GM12878 (cell line): Measurements from ENCODE around the gene GABRB2. TPM values are rescaled to one million over a fixed set of nuclear protein-coding genes. Genes with fewer than 3 reads are reported as not detected.

Experiments used
- ATAC-seq: fragments of 200-7000 bp; cut with Tn5 transposase; 3 replicates; pipeline ENCODE4 v1.9.1; 2020; ENCODE audit warnings: mild to moderate bottlenecking, moderate library complexity
- BruUV-seq: library from RNA; stranded (reverse); fragments of 400-500 nt; replicated peaks from 2 replicates; lab custom pipeline; 2021; lab: Mats Ljungman, UMichigan
- CTCF ChIA-PET: fragments of 300-600 bp; sonication (Branson Sonifier 250); formaldehyde crosslinking; extraction: SDS; loops from one replicate; lab custom pipeline; 2021; ENCODE audit warnings: inconsistent platforms; lab: Yijun Ruan, JAX
- POLR2A ChIA-PET: fragments of 350-600 bp; formaldehyde crosslinking; extraction: SDS; loops from one replicate; lab custom pipeline; 2021; ENCODE audit warnings: inconsistent platforms; lab: Charles Lee
- RAD21 ChIA-PET: fragments of 300-600 bp; sonication (Branson Sonifier 250); formaldehyde crosslinking; loops from one replicate; lab custom pipeline; 2023; ENCODE audit warnings: antibody characterized with exemption; ENCODE audit not compliant: unreplicated experiment; lab: Charles Lee
- SMC1A ChIA-PET: fragments of 300-600 bp; sonication (Branson Sonifier 250); formaldehyde crosslinking; loops from one replicate; lab custom pipeline; 2023; ENCODE audit not compliant: unreplicated experiment, uncharacterized antibody; lab: Charles Lee
- DNase-seq: peaks from one replicate; pipeline ENCODE4 v3.0.0-alpha.2; 2011; ENCODE audit warnings: low read depth, low spot score
- FAIRE-seq: peaks from 3 replicates; lab custom pipeline; 2011; peaks lifted over from hg19 to GRCh38; lab: Jason Lieb, UNC
- H2AFZ ChIP-seq: 2 replicates; pipeline ENCODE4 v1.6.0; 2011; ENCODE audit warnings: low read depth, low read length, control low read depth; ENCODE audit not compliant: control insufficient read depth
- H3K27ac ChIP-seq: 2 replicates; pipeline ENCODE4 v1.5.1; 2011; ENCODE audit warnings: control low read depth; ENCODE audit not compliant: control insufficient read depth, insufficient read depth
- H3K27me3 ChIP-seq, 2 experiments: replicated peaks in 1 of 2; 2 replicates each; pipeline versions ENCODE4 v1.6.0 to v1.6.1; 2011; ENCODE audit warnings: low read length in 1 of 2; ENCODE audit not compliant: control insufficient read depth in 2 of 2, insufficient read depth in 2 of 2
- H3K36me3 ChIP-seq, 2 experiments: 2 replicates each; pipeline ENCODE4 v1.5.1; 2011; ENCODE audit warnings: low read length in 1 of 2; ENCODE audit not compliant: control insufficient read depth in 2 of 2, insufficient read depth in 2 of 2
- H3K4me1 ChIP-seq: 2 replicates; pipeline ENCODE4 v1.6.1; 2011; ENCODE audit warnings: mild to moderate bottlenecking, low read length, moderate library complexity, mixed read lengths; ENCODE audit not compliant: control insufficient read depth, insufficient read depth
- H3K4me2 ChIP-seq: 2 replicates; pipeline ENCODE4 v1.6.0; 2011; ENCODE audit warnings: control low read depth; ENCODE audit not compliant: control insufficient read depth, insufficient read depth
- H3K4me3 ChIP-seq: fragments of 200-600 bp; sonication (generic); 2 replicates; pipeline ENCODE4 v1.5.1; 2016
- H3K79me2 ChIP-seq: 2 replicates; pipeline ENCODE4 v1.6.0; 2011; ENCODE audit warnings: low read length; ENCODE audit not compliant: control insufficient read depth, insufficient read depth
- H3K9ac ChIP-seq: 2 replicates; pipeline ENCODE4 v1.8.0; 2011; ENCODE audit warnings: low read length, control low read depth, mixed read lengths; ENCODE audit not compliant: control insufficient read depth, insufficient read depth
- H3K9me3 ChIP-seq: replicated peaks from 3 replicates; pipeline ENCODE4 v1.5.1; 2011; ENCODE audit warnings: mild to moderate bottlenecking, low read length; ENCODE audit not compliant: control insufficient read depth, insufficient read depth
- H4K20me1 ChIP-seq: 2 replicates; pipeline ENCODE4 v1.6.0; 2011; ENCODE audit not compliant: control insufficient read depth, insufficient read depth
- BCLAF1 ChIP-seq: fragments of 450-650 bp; IDR thresholded peaks from 2 replicates; pipeline ENCODE4 v1.6.1; 2017; ENCODE audit warnings: antibody characterized with exemption, mild to moderate bottlenecking, moderate library complexity
- E2F4 ChIP-seq: IDR thresholded peaks from 2 replicates; pipeline ENCODE4 v1.6.1; 2012; ENCODE audit warnings: low read depth, low read length, improper control_type of control experiment
- E4F1 ChIP-seq: fragments of 450-650 bp; IDR thresholded peaks from 2 replicates; pipeline ENCODE4 v1.6.1; 2018; ENCODE audit warnings: borderline replicate concordance, mild to moderate bottlenecking; ENCODE audit not compliant: partially characterized antibody
- EED ChIP-seq: sonication (generic); IDR thresholded peaks from 2 replicates; pipeline ENCODE4 v1.6.1; 2016; ENCODE audit warnings: antibody characterized with exemption, low read depth
- KDM1A ChIP-seq: fragments of 200-600 bp; sonication (generic); IDR thresholded peaks from 2 replicates; pipeline ENCODE4 v1.6.1; 2016; ENCODE audit warnings: borderline replicate concordance
- KLF5 ChIP-seq: fragments of 450-650 bp; IDR thresholded peaks from 2 replicates; pipeline ENCODE4 v1.6.1; 2014; ENCODE audit warnings: mild to moderate bottlenecking; ENCODE audit not compliant: partially characterized antibody
- LARP7 ChIP-seq: fragments of 450-650 bp; IDR thresholded peaks from 2 replicates; pipeline ENCODE4 v1.6.1; 2017; ENCODE audit warnings: mild to moderate bottlenecking
- NFYB ChIP-seq: IDR thresholded peaks from 2 replicates; pipeline ENCODE4 v1.6.1; 2011; ENCODE audit warnings: low read depth, mild to moderate bottlenecking, low read length, improper control_type of control experiment, moderate library complexity; ENCODE audit not compliant: insufficient read depth
- NR2C2 ChIP-seq: IDR thresholded peaks from 2 replicates; pipeline ENCODE4 v1.6.1; 2011; ENCODE audit warnings: borderline replicate concordance, low read depth; ENCODE audit not compliant: control insufficient read depth, insufficient read length
- RAD21 ChIP-seq: IDR thresholded peaks from 2 replicates; pipeline ENCODE4 v1.6.1; 2011; ENCODE audit warnings: mild to moderate bottlenecking, low read depth, low read length, moderate library complexity; ENCODE audit not compliant: insufficient read depth
- TCF7 ChIP-seq: IDR thresholded peaks from 2 replicates; pipeline ENCODE4 v1.6.1; 2014; ENCODE audit warnings: antibody characterized with exemption, borderline replicate concordance
- YBX1 ChIP-seq: fragments of 450-650 bp; IDR thresholded peaks from 2 replicates; pipeline ENCODE4 v1.6.1; 2016; ENCODE audit warnings: antibody characterized with exemption
- YY1 ChIP-seq: IDR thresholded peaks from 2 replicates; pipeline ENCODE4 v1.6.1; 2011; ENCODE audit warnings: low read depth, mild to moderate bottlenecking, low read length
- ZNF24 ChIP-seq: fragments of 450-650 bp; IDR thresholded peaks from 2 replicates; pipeline ENCODE4 v1.6.1; 2017; ENCODE audit warnings: antibody characterized with exemption, mild to moderate bottlenecking
- ZNF384 ChIP-seq: IDR thresholded peaks from 2 replicates; pipeline ENCODE4 v1.6.1; 2012; ENCODE audit warnings: low read depth, mild to moderate bottlenecking, low read length, improper control_type of control experiment, borderline replicate concordance
- WGBS: methylation state at CpG from one replicate; pipeline ENCODE4 v1.1.6; 2016; ENCODE audit warnings: low lambda C conversion rate; ENCODE audit not compliant: insufficient replicate concordance, insufficient coverage; ENCODE audit errors: missing lambda C conversion rate; 5-methylcytosine and 5-hydroxymethylcytosine counted together
- in situ Hi-C: fragments of 300-500 bp; cut with MboI; formaldehyde crosslinking; loops from 9 replicates; pipeline ENCODE4 v1.14.3; 2018; ENCODE audit warnings: mixed read lengths
- intact Hi-C: fragments of 100-400 bp; cut with micrococcal nuclease; formaldehyde crosslinking; loops from one replicate; pipeline ENCODE4 v1.14.2; 2022; ENCODE audit not compliant: unreplicated experiment
- polyA plus RNA-seq, 11 experiments: library from polyadenylated mRNA; depleted of rRNA in 4 of 11; unstranded in 6 of 11; stranded (reverse) in 5 of 11; fragments of >200 nt; fragmentation: Nextera tagmentation in 4 of 11; fragmentation: Illumina TruSeq in 1 of 11; extraction: Ambion mirVana in 4 of 11; extraction: Trizol in 1 of 11; gene quantifications; 1 replicate in 1 of 11; 2 replicates in 10 of 11; pipeline versions ENCODE4 v1.2.1 to v1.2.3, GENCODE V29; 2011 to 2016; ENCODE audit warnings: inconsistent platforms in 2 of 11, missing spikeins in 2 of 11, low read depth in 1 of 11
- total RNA-seq, 4 experiments: library from RNA; depleted of rRNA in 3 of 4; stranded (reverse); fragments of >200 nt in 3 of 4; fragmentation: Illumina TruSeq in 1 of 4; extraction: Trizol in 1 of 4; gene quantifications; 2 replicates each; pipeline versions ENCODE4 v1.2.1 to v1.2.3, GENCODE V29; 2013 to 2021

Gene GABRB2
- total and polyA plus RNA-seq, 10 of the 15 experiments (the other 5 are each of a cell fraction or from before 2014, with no cell fraction given), result 0.12 to 0.85 (median 0.43) TPM

GRCh38 chr5:161544350-161544765 lies 2.2 kb downstream of the GABRB2 start (continued):
- TF ChIP-seq RAD21, result peak; percentile 64

GRCh38 chr5:161539016-161539415 lies 7.5 kb downstream of the GABRB2 start:
- ATAC-seq, result no peak
- TF ChIP-seq NR2C2 (no peak), LARP7 (no peak), E4F1 (no peak), NFYB (no peak), ZNF24 (no peak), E2F4 (no peak), KDM1A (no peak), YBX1 (no peak), ZNF384 (no peak), BCLAF1 (no peak), YY1 (no peak), KLF5 (no peak), TCF7 (no peak), EED (no peak)
- TF ChIP-seq, all 136 proteins: peak for 0
- in situ Hi-C loops (no loop called here), intact Hi-C loops (no loop called here)
- Histone ChIP-seq H3K27ac (no peak overlapping the region), H3K9ac (no peak overlapping the region), H3K79me2 (no peaks in the 10 kb centered on the region), H3K4me3 (no peak overlapping the region), H3K4me1 (no peaks in the 10 kb centered on the region), H3K27me3 (no peaks in the 10 kb centered on the region), H3K9me3 (no peaks in the 10 kb centered on the region; the same call in 2 of the 3 replicates), H4K20me1 (no peaks in the 10 kb centered on the region), H3K4me2 (no peak overlapping the region), H3K36me3 (no peaks in the 10 kb centered on the region), H2AFZ (no peak overlapping the region)
- ChIA-PET RAD21 (interaction anchor here (0.9 kb wide), 1 partner anchor 1032 kb away, joined by 3 read pairs; no protein-coding TSS in a partner anchor), POLR2A (no interaction called here), SMC1A (interaction anchor here (0.9 kb wide), 1 partner anchor 681 kb away, joined by 3 read pairs; no protein-coding TSS in a partner anchor), CTCF (interaction anchor here (1.2 kb wide), 1 partner anchor 59 kb away, joined by 3 read pairs; no protein-coding TSS in a partner anchor)
- 0% methylated on average over 1 of the region's 1 CpG for WGBS
- FAIRE-seq (no peak), DNase-seq (no peak)
- BruUV-seq, result no TSS peak
